Cardiac fibroblast (primary cell): ENCODE data around the gene TMEM121B.

Experiments used
- DNase-seq, 2 donors: peaks; one replicate each; pipeline versions ENCODE4 v3.0.0 to v3.0.0-alpha.2; 2010; ENCODE audit warnings: low read depth in 2 of 2
- H3K4me3 ChIP-seq, 2 donors: replicated peaks in 1 of 2; 1 replicate in 1 of 2; 2 replicates in 1 of 2; pipeline ENCODE4 v1.5.1; 2011; ENCODE audit warnings: low read depth in 2 of 2, low read length in 2 of 2, mild to moderate bottlenecking in 2 of 2, moderate library complexity in 1 of 2
- CTCF ChIP-seq: IDR thresholded peaks from one replicate; pipeline ENCODE4 v1.5.1; 2011; ENCODE audit warnings: low read depth, mild to moderate bottlenecking, low read length, inconsistent platforms

TMEM121B gene

GRCh38 chr22:17097062-17097461 is 24.1 kb downstream of the TMEM121B start:
- DNase-seq = no peak
- no peak for TF ChIP-seq CTCF
- no peak overlapping the region for H3K4me3 ChIP-seq

DNA sequence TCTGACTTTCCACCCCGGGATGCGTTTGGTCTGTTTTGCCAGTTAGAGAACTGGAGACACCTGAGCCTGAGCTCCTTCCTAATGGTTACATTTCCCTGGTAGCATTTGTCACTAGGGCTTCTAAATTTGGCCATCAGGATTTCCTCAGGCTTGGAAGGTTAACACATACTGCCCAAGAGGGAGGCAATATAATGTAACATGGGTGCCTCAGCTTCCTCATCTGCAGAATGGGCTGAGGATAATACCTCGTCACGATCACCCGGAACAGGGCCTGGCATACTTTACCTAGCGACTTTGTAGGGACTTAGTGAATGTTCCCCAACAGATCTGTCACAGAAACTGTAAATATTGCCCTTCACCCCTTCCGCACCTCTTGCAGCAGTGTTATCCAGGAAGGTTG is 25.1 kb downstream of the TMEM121B start:
- no peak for TF ChIP-seq CTCF
- H3K4me3 ChIP-seq = no peak overlapping the region
- DNase-seq = no peak

DNA sequence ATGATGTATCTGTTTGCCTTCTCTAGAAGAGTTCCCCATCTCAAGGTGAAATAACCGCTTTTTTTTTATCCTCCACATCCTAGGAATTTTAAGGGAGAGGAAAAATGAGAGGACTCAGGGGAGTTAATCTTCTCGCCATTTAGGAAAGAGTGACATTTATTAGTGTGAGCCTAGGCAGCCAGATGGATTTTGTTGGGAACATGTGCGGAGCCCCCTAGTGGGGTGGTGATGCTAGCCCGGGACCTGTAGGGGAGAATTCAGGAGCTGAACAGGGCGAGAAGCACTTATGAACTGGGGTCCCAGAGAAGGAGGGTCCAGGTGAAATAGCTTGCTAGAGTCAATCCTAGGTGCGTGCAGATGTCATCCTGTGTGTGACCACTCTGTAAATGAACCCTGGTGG is 25.6 kb downstream of the TMEM121B start:
- no peak overlapping the region for H3K4me3 ChIP-seq

GRCh38 chr22:17093081-17093480 is 28.1 kb downstream of the TMEM121B start:
- DNase-seq = no peak
- no peak overlapping the region for H3K4me3 ChIP-seq
- TF ChIP-seq CTCF = no peak

More for the DNA sequence above, 25.6 kb downstream of the TMEM121B start:
- peak in 1 of 2 donors; percentile 6 for DNase-seq
- TF ChIP-seq CTCF = peak; percentile 31

DNA sequence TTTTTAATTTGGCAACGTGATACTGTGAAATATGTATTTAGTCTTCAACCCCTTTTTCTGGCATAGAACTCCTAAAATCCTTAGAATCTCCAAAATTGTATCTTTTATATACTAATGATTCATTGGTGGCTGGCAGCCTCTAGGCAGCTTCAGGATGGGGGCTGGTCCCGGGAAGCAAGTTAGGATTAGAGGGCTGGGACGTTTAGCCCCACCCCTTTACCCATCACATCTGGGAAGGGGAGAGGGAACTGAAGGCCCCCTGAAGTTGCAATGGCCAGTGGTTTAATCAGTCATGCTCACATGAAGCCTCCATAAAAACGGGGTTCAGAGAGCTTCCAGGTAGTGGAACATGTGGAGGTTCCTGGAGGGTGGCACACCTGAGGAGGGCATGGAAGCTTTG is 29.3 kb downstream of the TMEM121B start:
- DNase-seq = no peak
- no peak overlapping the region for H3K4me3 ChIP-seq

GRCh38 chr22:17090550-17090949 is 30.6 kb downstream of the TMEM121B start:
- DNase-seq = no peak
- H3K4me3 ChIP-seq = no peak overlapping the region
- TF ChIP-seq CTCF = no peak

More for the DNA sequence above, 29.3 kb downstream of the TMEM121B start:
- no peak for TF ChIP-seq CTCF

DNA sequence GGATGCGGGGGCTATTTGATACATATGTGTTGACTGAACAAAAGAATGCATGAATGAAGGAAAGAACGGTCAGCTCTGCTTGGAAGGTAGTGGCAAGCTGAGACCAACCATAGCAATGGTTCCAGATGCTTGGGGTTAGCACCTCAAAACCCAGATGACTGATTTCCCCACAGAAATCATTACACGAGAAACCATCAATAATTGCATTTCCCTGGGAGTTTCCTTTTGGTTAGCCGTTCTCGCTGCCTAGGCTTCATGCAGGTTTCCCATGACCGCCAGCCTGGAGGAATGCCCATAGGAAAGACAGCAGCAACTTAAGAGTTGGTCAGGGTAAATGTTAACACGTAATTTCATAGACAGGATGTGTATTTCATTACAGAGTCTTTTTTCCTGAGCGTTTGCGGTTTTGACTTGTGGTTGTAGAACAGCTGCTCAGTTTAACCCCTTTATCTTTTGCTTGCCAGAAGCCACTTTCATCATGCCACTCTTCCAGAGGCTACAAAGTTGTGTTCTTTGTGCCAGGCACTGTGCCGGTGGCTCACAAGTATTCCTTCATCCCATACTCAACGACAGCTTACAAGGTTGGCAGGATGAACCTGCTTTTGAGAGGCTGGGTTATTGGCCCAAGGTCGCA is 33.5 kb downstream of the TMEM121B start:
- no peak overlapping the region for H3K4me3 ChIP-seq
- DNase-seq = peak; percentile 55 to 62
- TF ChIP-seq CTCF = no peak
